Activated CD8-positive, alpha-beta memory T cell treated with anti-CD3 and anti-CD28 coated beads, Interleukin-2, amount 50 U/mL, for 4 hours (primary cell): Measurements from ENCODE around the gene HACD2.

Source experiments
- DNase-seq: peaks from one replicate; pipeline ENCODE4 v3.0.0-alpha.2; 2020

The HACD2 gene

GRCh38 chr3:123444744-123445143 lies 140.1 kb downstream of the HACD2 start:
- DNase-seq: no peak

- DNase-seq: no peak
Measured at GRCh38 chr3:123444023-123444422, 140.8 kb downstream of the HACD2 start.

GRCh38 chr3:123442908-123443307 lies 141.9 kb downstream of the HACD2 start:
- no peak for DNase-seq

- no peak for DNase-seq
Measured at GRCh38 chr3:123442125-123442524, 142.7 kb downstream of the HACD2 start.
